Spleen (tissue), 11 donors: Measurements from ENCODE around the gene IL2RG. TPM values are rescaled to one million over a fixed set of nuclear protein-coding genes. Genes with fewer than 3 reads are reported as not detected.

Source experiments
- DNase-seq: peaks from one replicate; pipeline ENCODE4 v3.0.0-alpha.2; 2020
- H3K27ac ChIP-seq, 8 donors: fragments of 200-600 bp; sonication (generic) in 7 of 8; 1 replicate in 4 of 8; 2 replicates in 4 of 8; pipeline versions ENCODE4 v1.5.0 to v1.8.0; 2016 to 2021; ENCODE audit warnings: inconsistent platforms in 4 of 8, mild to moderate bottlenecking in 4 of 8, moderate library complexity in 1 of 8
- H3K27me3 ChIP-seq, 7 donors: fragments of 200-600 bp; sonication (generic) in 6 of 7; replicated peaks in 1 of 7; 1 replicate in 4 of 7; 2 replicates in 3 of 7; pipeline versions ENCODE4 v1.5.0 to v1.8.0; 2016 to 2021; ENCODE audit warnings: inconsistent platforms in 3 of 7, mild to moderate bottlenecking in 1 of 7
- H3K36me3 ChIP-seq, 6 donors: fragments of 200-600 bp; sonication (generic) in 5 of 6; 1 replicate in 4 of 6; 2 replicates in 2 of 6; pipeline versions ENCODE4 v1.5.0 to v1.8.0; 2016 to 2021; ENCODE audit warnings: inconsistent platforms in 2 of 6
- H3K4me1 ChIP-seq, 6 donors: fragments of 200-600 bp; sonication (generic) in 5 of 6; 1 replicate in 3 of 6; 2 replicates in 3 of 6; pipeline versions ENCODE4 v1.5.0 to v1.8.0; 2016 to 2021; ENCODE audit warnings: inconsistent platforms in 3 of 6
- H3K4me3 ChIP-seq, 8 donors: fragments of 200-600 bp; sonication (generic) in 7 of 8; 1 replicate in 4 of 8; 2 replicates in 4 of 8; pipeline versions ENCODE4 v1.5.0 to v1.8.0; 2016 to 2021; ENCODE audit warnings: inconsistent platforms in 4 of 8, mild to moderate bottlenecking in 4 of 8, moderate library complexity in 2 of 8
- H3K9me3 ChIP-seq, 8 donors: fragments of 200-600 bp; sonication (generic) in 7 of 8; 1 replicate in 4 of 8; 2 replicates in 4 of 8; pipeline versions ENCODE4 v1.5.0 to v1.8.0; 2016 to 2021; ENCODE audit warnings: inconsistent platforms in 4 of 8
- CTCF ChIP-seq, 11 experiments: fragments of 200-600 bp in 7 of 11; fragments of 450-650 bp in 4 of 11; sonication (generic) in 4 of 11; IDR thresholded peaks in 8 of 11; conservative IDR thresholded peaks in 3 of 11; 1 replicate in 7 of 11; 2 replicates in 4 of 11; pipeline versions ENCODE4 v1.4.0 to v1.8.0; 2016 to 2021; ENCODE audit warnings: antibody characterized with exemption in 11 of 11, inconsistent platforms in 4 of 11, mild to moderate bottlenecking in 1 of 11
- POLR2A ChIP-seq, 3 donors: fragments of 450-650 bp; IDR thresholded peaks; one replicate each; pipeline ENCODE4 v1.5.1; 2017; ENCODE audit warnings: antibody characterized with exemption in 3 of 3, mild to moderate bottlenecking in 1 of 3
- POLR2AphosphoS5 ChIP-seq, 3 donors: sonication (generic); formaldehyde crosslinking; IDR thresholded peaks; one replicate each; pipeline ENCODE4 v1.5.1; 2017; ENCODE audit warnings: antibody characterized with exemption in 3 of 3
- WGBS, 5 donors: extraction: QIAGEN DNeasy Blood & Tissue Kit in 3 of 5; methylation state at CpG; one replicate each; pipeline versions ENCODE4 v1.1.5 to v1.1.7; 2013 to 2018; 5-methylcytosine and 5-hydroxymethylcytosine counted together
- intact Hi-C: fragments of 100-400 bp; cut with DNase I; formaldehyde crosslinking; loops from one replicate; pipeline ENCODE4 v1.15.0; 2023; ENCODE audit warnings: low total_unique reads
- polyA plus RNA-seq, 3 donors: library from polyadenylated mRNA; stranded (reverse); fragments of 200-250 nt; gene quantifications; one replicate each; pipeline ENCODE4 v1.2.1, GENCODE V29; 2013
- total RNA-seq, 7 donors: library from RNA; depleted of rRNA in 3 of 7; stranded (reverse); fragments of >200 nt in 3 of 7; fragmentation: NEBNext Ultra II Directional in 4 of 7; extraction: Animal tissue kit (Norgen Biotek cat#: 25700) in 4 of 7; gene quantifications; one replicate each; pipeline versions ENCODE4 v1.1.0 to v1.2.1, GENCODE V29; 2016 to 2021
- donor health status: healthy with polysubstance abuse.
- donor health status: DM: no; HTN: no; CAD: no; lungs with moderate emphysema.
- donor health status: DM: no; HTN: no; CAD: no.
- donor health status: Bipolar disorder and iron deficiency.
- donor health status: healthy.
- donor health status: DM: no; HTN: no; CAD: no.
- donor health status: DM: yes; HTN: yes; CAD: no.

Gene IL2RG
- total and polyA plus RNA-seq, 10 donors = 89.8 to 174 (median 124) TPM

- TF ChIP-seq POLR2AphosphoS5 (IDR thresholded peaks at IDR 0.05) = no peak
- TF ChIP-seq CTCF (IDR thresholded peaks at IDR 0.05 in 8 of 11, conservative IDR thresholded peaks at IDR 0.05 in 3 of 11) = no peak
- TF ChIP-seq POLR2A (IDR thresholded peaks at IDR 0.05) = no peak
- intact Hi-C loops = no loop called here
- H3K27ac ChIP-seq = no peak overlapping the region
- no peak for DNase-seq
- H3K9me3 ChIP-seq = no peaks in the 10 kb centered on the region
- WGBS, 5 donors = 74 to 90% (median 88%) methylated on average over 5 of the region's 5 CpGs
- H3K27me3 ChIP-seq = no peaks in the 10 kb centered on the region
- no peak overlapping the region for H3K4me3 ChIP-seq
- no peaks in the 10 kb centered on the region for H3K36me3 ChIP-seq
- peaks cover 0 to 6% (median 2%) of the 10 kb centered on the region in 6 donors for H3K4me1 ChIP-seq
These were observed 20.1 kb downstream of the IL2RG start for GRCh38 chrX:71091263-71091662.

- Histone ChIP-seq H3K9me3 (no peaks in the 10 kb centered on the region), H3K4me3 (no peak overlapping the region), H3K36me3 (no peaks in the 10 kb centered on the region), H3K4me1 (no peaks in the 10 kb centered on the region), H3K27ac (no peak overlapping the region), H3K27me3 (peaks cover 0 to 4% (median 0%) of the 10 kb centered on the region in 7 donors)
- WGBS, 5 donors = 62 to 86% (median 69%) methylated on average over 4 of the region's 4 CpGs
- no peak for TF ChIP-seq POLR2AphosphoS5 (IDR thresholded peaks at IDR 0.05)
- TF ChIP-seq CTCF (IDR thresholded peaks at IDR 0.05 in 8 of 11, conservative IDR thresholded peaks at IDR 0.05 in 3 of 11) = no peak
- TF ChIP-seq POLR2A (IDR thresholded peaks at IDR 0.05) = no peak
- intact Hi-C loops = no loop called here
- DNase-seq = peak; percentile 13
These were observed 25.5 kb downstream of the IL2RG start for GRCh38 chrX:71085900-71086299.

- intact Hi-C loops = no loop called here
- no peak overlapping the region for H3K27ac ChIP-seq
- H3K4me1 ChIP-seq = no peaks in the 10 kb centered on the region
- H3K36me3 ChIP-seq = no peaks in the 10 kb centered on the region
- 75 to 96% (median 86%) methylated on average over 4 of the region's 4 CpGs for WGBS, 5 donors
- no peak for DNase-seq
- no peaks in the 10 kb centered on the region for H3K9me3 ChIP-seq
- peaks cover 0 to 4% (median 0%) of the 10 kb centered on the region in 7 donors for H3K27me3 ChIP-seq
- TF ChIP-seq POLR2AphosphoS5 (IDR thresholded peaks at IDR 0.05) (no peak), POLR2A (IDR thresholded peaks at IDR 0.05) (no peak), CTCF (IDR thresholded peaks at IDR 0.05 in 8 of 11, conservative IDR thresholded peaks at IDR 0.05 in 3 of 11) (no peak)
- H3K4me3 ChIP-seq = no peak overlapping the region
These were observed 28.6 kb downstream of the IL2RG start for GRCh38 chrX:71082822-71083221.

GRCh38 chrX:71082124-71082647 is 29.2 kb downstream of the IL2RG start:
- H3K36me3 ChIP-seq = no peaks in the 10 kb centered on the region
- no peak for TF ChIP-seq POLR2AphosphoS5 (IDR thresholded peaks at IDR 0.05)
- no peak for TF ChIP-seq POLR2A (IDR thresholded peaks at IDR 0.05)
- TF ChIP-seq CTCF (IDR thresholded peaks at IDR 0.05 in 8 of 11, conservative IDR thresholded peaks at IDR 0.05 in 3 of 11) = no peak
- no peak overlapping the region for H3K27ac ChIP-seq
- intact Hi-C loops = no loop called here
- DNase-seq = no peak
- H3K4me3 ChIP-seq = no peak overlapping the region
- H3K4me1 ChIP-seq = no peaks in the 10 kb centered on the region
- H3K9me3 ChIP-seq = no peaks in the 10 kb centered on the region
- WGBS, 5 donors = 76 to 91% (median 83%) methylated on average over 5 of the region's 5 CpGs
- peaks cover 0 to 4% (median 0%) of the 10 kb centered on the region in 7 donors for H3K27me3 ChIP-seq
